HCT116 (cell line): Measurements from ENCODE around the gene KCTD17.

Experiments
- EZH2 ChIP-seq: fragments of 200-600 bp; sonication (generic); IDR thresholded peaks from 2 replicates; pipeline ENCODE4 v1.6.1; 2017; ENCODE audit warnings: antibody characterized with exemption, mixed run types
- JUND ChIP-seq: IDR thresholded peaks from 2 replicates; pipeline ENCODE4 v1.6.1; 2012
- POLR2AphosphoS5 ChIP-seq: IDR thresholded peaks from 2 replicates; pipeline ENCODE4 v1.6.1; 2011; ENCODE audit warnings: mild to moderate bottlenecking, low read depth, low read length, moderate library complexity
- SIN3A ChIP-seq: IDR thresholded peaks from 2 replicates; pipeline ENCODE4 v1.6.1; 2012; ENCODE audit warnings: low read depth
- TCF7L2 ChIP-seq: IDR thresholded peaks from 2 replicates; pipeline ENCODE4 v1.7.0; 2011; ENCODE audit warnings: borderline replicate concordance, inconsistent platforms; ENCODE audit not compliant: insufficient read depth, insufficient read length; ENCODE audit errors: extremely low read depth
- TF ChIP-seq, protein P1 (sequence below), 3 experiments: fragments of 200-600 bp in 1 of 3; sonication (generic) in 1 of 3; IDR thresholded peaks in 2 of 3; conservative IDR thresholded peaks in 1 of 3; 2 replicates each; pipeline ENCODE4 v1.5.1; 2012 to 2017; ENCODE audit warnings: low read depth in 2 of 3, low read length in 2 of 3, antibody characterized with exemption in 1 of 3, borderline replicate concordance in 1 of 3, control low read depth in 1 of 3, mild to moderate bottlenecking in 1 of 3, mixed read lengths in 1 of 3, mixed run types in 1 of 3, moderate library complexity in 1 of 3; ENCODE audit not compliant: insufficient read depth in 1 of 3

DNA sequence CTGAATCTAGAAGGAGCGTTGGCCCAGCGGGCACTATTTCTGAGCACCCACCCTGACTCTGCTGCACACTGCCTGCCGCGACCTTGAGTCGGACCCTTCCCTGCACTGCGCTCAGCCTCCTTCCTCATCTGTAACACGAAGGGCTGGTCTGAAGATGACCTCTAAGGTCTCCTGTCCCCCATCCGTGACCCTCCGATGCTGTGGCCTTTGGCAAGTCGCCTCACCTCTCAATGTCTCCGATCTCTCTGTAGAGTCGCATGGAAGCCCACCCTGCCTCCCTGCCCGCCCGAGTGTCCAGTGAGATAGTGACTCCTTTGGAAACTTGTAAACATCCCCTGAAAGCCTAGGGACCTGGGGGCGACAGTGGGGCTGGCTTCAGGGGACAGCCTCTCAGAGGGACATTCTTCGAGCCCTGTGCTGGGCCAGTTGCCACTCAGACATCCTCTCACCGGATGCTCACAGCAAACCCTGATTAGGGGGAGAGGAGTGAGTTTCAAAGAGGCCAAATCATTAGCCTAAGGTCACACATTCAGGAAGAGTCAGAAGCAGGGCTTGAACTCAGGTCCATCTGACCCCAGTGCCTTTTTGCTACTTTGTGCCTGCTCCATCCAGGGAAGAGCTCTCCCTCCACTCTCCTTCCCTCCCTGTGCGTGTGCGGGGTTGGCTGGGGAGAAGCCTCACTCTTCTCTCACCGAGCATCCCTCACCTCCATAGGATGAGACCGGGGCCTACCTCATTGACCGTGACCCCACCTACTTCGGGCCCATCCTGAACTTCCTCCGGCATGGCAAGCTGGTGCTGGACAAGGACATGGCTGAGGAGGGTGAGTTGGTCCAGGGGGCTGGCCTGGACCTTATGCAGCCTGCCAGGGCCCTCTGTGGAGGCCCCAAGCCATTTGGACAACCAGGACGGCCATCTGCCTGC is 1.1 kb downstream of the KCTD17 start:
- TF ChIP-seq, protein P1, sequence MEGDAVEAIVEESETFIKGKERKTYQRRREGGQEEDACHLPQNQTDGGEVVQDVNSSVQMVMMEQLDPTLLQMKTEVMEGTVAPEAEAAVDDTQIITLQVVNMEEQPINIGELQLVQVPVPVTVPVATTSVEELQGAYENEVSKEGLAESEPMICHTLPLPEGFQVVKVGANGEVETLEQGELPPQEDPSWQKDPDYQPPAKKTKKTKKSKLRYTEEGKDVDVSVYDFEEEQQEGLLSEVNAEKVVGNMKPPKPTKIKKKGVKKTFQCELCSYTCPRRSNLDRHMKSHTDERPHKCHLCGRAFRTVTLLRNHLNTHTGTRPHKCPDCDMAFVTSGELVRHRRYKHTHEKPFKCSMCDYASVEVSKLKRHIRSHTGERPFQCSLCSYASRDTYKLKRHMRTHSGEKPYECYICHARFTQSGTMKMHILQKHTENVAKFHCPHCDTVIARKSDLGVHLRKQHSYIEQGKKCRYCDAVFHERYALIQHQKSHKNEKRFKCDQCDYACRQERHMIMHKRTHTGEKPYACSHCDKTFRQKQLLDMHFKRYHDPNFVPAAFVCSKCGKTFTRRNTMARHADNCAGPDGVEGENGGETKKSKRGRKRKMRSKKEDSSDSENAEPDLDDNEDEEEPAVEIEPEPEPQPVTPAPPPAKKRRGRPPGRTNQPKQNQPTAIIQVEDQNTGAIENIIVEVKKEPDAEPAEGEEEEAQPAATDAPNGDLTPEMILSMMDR (IDR thresholded peaks at IDR 0.05 in 2 of 3, conservative IDR thresholded peaks at IDR 0.05 in 1 of 3; ENCODE audit: borderline replicate concordance in 1 of 3, insufficient read depth in 1 of 3, low read depth in 2 of 3, low read length in 2 of 3), result no peak
- no peak for TF ChIP-seq SIN3A
- TF ChIP-seq EZH2, result no peak
- no peak for TF ChIP-seq JUND
- TF ChIP-seq POLR2AphosphoS5, result no peak
- no peak for TF ChIP-seq TCF7L2
